Astrocyte (in vitro differentiated cells and primary cell): ENCODE measurements around the gene EXOG.

Experiments
- EZH2 ChIP-seq: IDR thresholded peaks from 2 replicates; pipeline ENCODE4 v1.6.1; 2012; ENCODE audit warnings: mild to moderate bottlenecking, low read length, inconsistent platforms; ENCODE audit not compliant: insufficient read depth
- TF ChIP-seq, protein P1 (sequence below): IDR thresholded peaks from 2 replicates; pipeline ENCODE4 v1.5.1; 2011; ENCODE audit warnings: low read depth, mild to moderate bottlenecking, inconsistent platforms, low read length, moderate library complexity; ENCODE audit not compliant: insufficient read depth

GRCh38 chr3:38563886-38564270 is 67.7 kb downstream of the EXOG start:
- TF ChIP-seq EZH2, result no peak
- TF ChIP-seq, protein P1, sequence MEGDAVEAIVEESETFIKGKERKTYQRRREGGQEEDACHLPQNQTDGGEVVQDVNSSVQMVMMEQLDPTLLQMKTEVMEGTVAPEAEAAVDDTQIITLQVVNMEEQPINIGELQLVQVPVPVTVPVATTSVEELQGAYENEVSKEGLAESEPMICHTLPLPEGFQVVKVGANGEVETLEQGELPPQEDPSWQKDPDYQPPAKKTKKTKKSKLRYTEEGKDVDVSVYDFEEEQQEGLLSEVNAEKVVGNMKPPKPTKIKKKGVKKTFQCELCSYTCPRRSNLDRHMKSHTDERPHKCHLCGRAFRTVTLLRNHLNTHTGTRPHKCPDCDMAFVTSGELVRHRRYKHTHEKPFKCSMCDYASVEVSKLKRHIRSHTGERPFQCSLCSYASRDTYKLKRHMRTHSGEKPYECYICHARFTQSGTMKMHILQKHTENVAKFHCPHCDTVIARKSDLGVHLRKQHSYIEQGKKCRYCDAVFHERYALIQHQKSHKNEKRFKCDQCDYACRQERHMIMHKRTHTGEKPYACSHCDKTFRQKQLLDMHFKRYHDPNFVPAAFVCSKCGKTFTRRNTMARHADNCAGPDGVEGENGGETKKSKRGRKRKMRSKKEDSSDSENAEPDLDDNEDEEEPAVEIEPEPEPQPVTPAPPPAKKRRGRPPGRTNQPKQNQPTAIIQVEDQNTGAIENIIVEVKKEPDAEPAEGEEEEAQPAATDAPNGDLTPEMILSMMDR, result no peak
